Nucleus accumbens (tissue), 56 donors: ENCODE measurements around the gene ITLN1.
"Not testable (repeated sequence)": the region's sequence is repeated elsewhere in the genome, so short reads cannot be mapped to it uniquely, and the experiment has no call there.

Experiments
- DNase-seq, 56 donors: peaks; one replicate each; lab custom pipeline; 2025; lab: John Stamatoyannopoulos, UW

ITLN1 gene

DNA sequence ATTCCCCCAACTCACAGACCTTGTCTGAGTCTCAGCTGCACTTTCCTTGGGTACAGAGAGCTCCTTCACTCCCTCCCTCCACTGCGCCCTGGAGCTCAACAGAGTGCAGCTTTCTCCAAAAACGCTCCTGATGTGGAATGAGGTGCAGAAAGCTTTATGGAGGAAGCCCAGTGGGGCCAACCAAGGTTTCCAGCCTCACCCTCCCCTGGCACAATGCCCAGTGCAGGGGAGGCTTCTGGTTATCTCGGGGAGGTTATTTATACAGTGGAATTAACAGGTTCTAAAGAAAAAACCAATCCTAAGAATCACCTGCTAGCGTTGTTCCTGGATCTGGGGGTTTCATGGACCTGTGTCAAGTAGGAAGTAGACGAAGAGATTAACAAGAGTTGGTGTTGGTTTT lies at the start of gene ITLN1:
Gene ITLN1 (minus strand): TSS at position 139 of the 400 bp plus-strand sequence. CDS start 303 bp downstream, outside the sequence.
- DNase-seq = no peak

- DNase-seq = not testable (repeated sequence)
These were observed 48.3 kb upstream of the ITLN1 start for GRCh38 chr1:160933305-160933704.

- no peak for DNase-seq
These were observed 40.8 kb upstream of the ITLN1 start for GRCh38 chr1:160925652-160926244.

- DNase-seq = no peak
These were observed 40.0 kb upstream of the ITLN1 start for GRCh38 chr1:160924791-160925651.

- DNase-seq = no peak
These were observed 31.7 kb upstream of the ITLN1 start for GRCh38 chr1:160916666-160917065.

GRCh38 chr1:160913229-160913628 lies 28.2 kb upstream of the ITLN1 start:
- not testable (repeated sequence) for DNase-seq

- no peak for DNase-seq
These were observed 26.9 kb upstream of the ITLN1 start for GRCh38 chr1:160911925-160912324.

GRCh38 chr1:160911441-160911840 lies 26.5 kb upstream of the ITLN1 start:
- DNase-seq = no peak

GRCh38 chr1:160910170-160910750 lies 25.3 kb upstream of the ITLN1 start:
- DNase-seq = no peak

GRCh38 chr1:160907976-160908375 lies 23.0 kb upstream of the ITLN1 start:
- DNase-seq = no peak

DNA sequence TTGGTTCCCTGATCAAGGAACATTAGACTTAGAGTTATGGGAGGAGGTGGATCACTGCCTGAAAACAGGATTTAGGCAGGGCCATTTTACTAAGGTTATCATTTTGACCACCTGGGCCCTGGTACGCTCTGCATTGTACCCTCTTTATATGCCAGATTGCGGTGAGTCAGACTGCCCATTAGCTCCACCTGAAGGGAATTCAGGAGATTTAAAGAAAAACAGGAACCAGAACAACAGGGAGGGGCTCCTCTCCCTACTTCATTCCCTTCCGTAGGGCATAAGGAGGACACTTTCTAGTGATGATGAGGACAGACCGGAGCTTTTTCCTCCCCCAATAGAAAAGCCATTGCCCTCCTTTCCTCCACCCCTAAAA lies 20.6 kb upstream of the ITLN1 start:
- no peak for DNase-seq

DNA sequence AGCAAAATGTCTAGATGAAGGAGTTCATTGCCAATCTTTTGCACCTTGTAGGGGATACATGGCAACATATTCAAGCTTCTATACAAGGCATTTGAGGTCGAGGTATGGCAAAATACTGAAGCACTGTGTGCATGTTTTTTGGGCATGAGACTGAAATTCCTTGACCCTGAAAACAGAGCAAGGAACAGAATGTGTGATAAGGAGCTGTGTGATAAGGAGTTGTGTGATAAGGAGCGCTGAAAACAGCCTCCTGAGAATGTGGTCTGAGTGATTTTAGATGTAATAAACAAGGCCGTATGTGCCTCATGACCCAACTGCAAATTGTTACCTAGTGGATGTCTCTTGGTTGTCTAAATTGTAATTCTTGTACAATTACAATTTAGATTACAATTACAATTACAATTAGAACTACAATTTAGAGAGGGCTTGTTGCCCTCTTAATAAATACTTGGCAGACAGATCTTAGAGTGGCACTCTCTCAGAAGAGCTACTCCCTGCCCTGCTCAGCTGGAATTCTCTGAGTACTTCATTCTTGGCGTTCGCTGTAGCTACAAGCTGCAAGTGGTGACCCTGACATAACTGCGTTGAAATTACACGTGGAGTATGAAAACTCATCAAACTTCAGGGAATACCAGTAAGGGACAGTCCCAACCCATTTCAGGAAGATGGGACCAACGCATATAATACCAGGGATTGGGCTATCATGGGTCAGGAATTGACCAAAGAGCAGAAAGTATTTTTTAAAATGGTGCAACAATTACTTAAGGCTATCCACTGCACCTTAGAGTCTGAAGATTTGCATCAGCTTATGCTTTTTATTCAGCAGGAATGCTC lies 20.0 kb upstream of the ITLN1 start:
- DNase-seq = no peak

DNA sequence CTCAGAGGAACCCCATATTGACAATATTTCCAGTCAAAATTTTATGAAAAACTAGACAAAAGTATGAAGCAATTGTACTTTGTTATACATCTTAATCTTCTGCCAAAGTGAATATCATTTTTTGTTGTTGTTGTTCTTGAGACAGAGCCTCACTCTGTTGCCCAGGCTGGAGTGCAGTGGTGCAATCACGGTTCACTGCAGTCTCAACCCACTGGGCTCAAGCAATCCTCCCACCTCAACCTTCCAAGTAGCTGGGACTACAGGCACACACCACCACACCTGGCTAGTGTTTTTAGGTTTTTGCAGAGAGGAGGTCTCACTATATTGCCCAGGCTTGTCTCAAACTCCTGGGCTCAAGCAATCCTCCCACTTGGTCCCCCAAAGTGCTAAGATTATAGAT lies 17.3 kb upstream of the ITLN1 start:
- not testable (repeated sequence) for DNase-seq

GRCh38 chr1:160901768-160902167 lies 16.8 kb upstream of the ITLN1 start:
- no peak for DNase-seq

GRCh38 chr1:160900683-160901082 lies 15.7 kb upstream of the ITLN1 start:
- not testable (repeated sequence) for DNase-seq

- DNase-seq = not testable (repeated sequence)
These were observed 9.6 kb upstream of the ITLN1 start for GRCh38 chr1:160894368-160895135.

GRCh38 chr1:160891474-160891873 lies 6.5 kb upstream of the ITLN1 start:
- no peak for DNase-seq

DNA sequence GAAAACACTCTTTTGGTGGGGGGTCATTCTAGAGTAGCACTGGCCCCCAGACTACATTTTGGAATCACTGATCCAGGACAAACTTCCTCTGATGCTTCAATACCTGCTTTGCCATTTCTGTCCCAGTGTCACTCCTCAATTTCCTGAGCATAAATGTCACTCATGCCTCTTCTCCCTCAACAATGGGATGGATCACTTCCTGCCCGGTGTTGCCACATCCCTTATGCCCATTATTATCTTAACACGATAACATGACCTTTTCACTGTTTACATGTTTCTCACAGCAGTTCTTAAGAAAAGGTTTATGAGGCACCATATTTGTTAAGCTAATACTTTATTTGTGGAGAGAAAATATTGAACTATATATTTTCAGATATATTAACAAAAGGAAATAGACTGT lies 3.9 kb upstream of the ITLN1 start:
- no peak for DNase-seq

GRCh38 chr1:160887071-160887470 lies 2.1 kb upstream of the ITLN1 start:
- no peak for DNase-seq

DNA sequence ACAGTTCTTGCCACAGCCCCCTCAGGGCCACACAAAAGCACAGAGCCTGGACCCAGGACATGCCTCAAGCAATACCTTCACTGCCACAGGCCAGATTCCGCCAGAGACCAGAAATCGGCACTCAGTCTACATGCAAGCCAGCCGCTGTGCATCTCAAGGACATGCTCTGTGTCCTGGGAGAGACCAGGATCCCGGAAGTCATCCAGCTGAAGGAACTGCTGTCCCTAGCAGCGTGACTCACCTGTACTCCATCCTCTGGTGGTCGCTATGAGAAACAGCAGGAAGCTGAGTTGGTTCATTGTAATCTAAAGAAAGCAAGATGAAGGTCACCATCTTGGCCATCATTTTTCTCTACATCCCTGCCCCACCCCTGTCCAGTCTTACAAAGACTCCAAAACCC lies 401 bp downstream of the ITLN1 start:
- no peak for DNase-seq
